H1 (cell line): Measurements from ENCODE around the gene UPF2. TPM values are rescaled to one million over a fixed set of nuclear protein-coding genes. Genes with fewer than 3 reads are reported as not detected.

Experiments used
- ASH2L ChIP-seq: fragments of 200-600, 300-600 bp; sonication (generic); IDR thresholded peaks from one replicate; pipeline ENCODE4 v1.7.1; 2017; ENCODE audit warnings: low read length
- ATF2 ChIP-seq: IDR thresholded peaks from 2 replicates; pipeline ENCODE4 v1.6.1; 2012; ENCODE audit warnings: low read length, inconsistent platforms
- BCL11A ChIP-seq, 2 experiments: IDR thresholded peaks; one replicate each; pipeline ENCODE4 v1.6.1; 2011; ENCODE audit warnings: low read depth in 2 of 2, low read length in 2 of 2, mild to moderate bottlenecking in 2 of 2
- CTCF ChIP-seq, 3 experiments: IDR thresholded peaks; 1 replicate in 2 of 3; 2 replicates in 1 of 3; pipeline versions ENCODE4 v1.5.1 to v1.6.1; 2011; ENCODE audit warnings: low read length in 3 of 3, mild to moderate bottlenecking in 3 of 3, inconsistent platforms in 2 of 3, low read depth in 1 of 3, moderate library complexity in 1 of 3; ENCODE audit not compliant: insufficient read depth in 1 of 3; ENCODE audit errors: control extremely low read depth in 1 of 3
- E2F6 ChIP-seq: IDR thresholded peaks from 2 replicates; pipeline ENCODE4 v1.6.1; 2012; ENCODE audit warnings: inconsistent platforms
- EGR1 ChIP-seq: IDR thresholded peaks from 2 replicates; pipeline ENCODE4 v1.6.1; 2011; ENCODE audit warnings: low read depth, low read length, borderline replicate concordance
- HDAC2 ChIP-seq, 2 experiments: fragments of 300-600 bp in 1 of 2; sonication (generic) in 1 of 2; IDR thresholded peaks; 2 replicates each; pipeline ENCODE4 v1.6.1; 2011 to 2012; ENCODE audit warnings: low read depth in 2 of 2, low read length in 2 of 2, mild to moderate bottlenecking in 2 of 2, moderate library complexity in 2 of 2, borderline replicate concordance in 1 of 2, inconsistent platforms in 1 of 2
- MAX ChIP-seq: IDR thresholded peaks from 2 replicates; pipeline ENCODE4 v1.6.1; 2012; ENCODE audit warnings: inconsistent platforms
- RAD21 ChIP-seq, 2 experiments: IDR thresholded peaks in 1 of 2; conservative IDR thresholded peaks in 1 of 2; 2 replicates each; pipeline ENCODE4 v1.6.1; 2011; ENCODE audit warnings: low read depth in 2 of 2, low read length in 2 of 2, improper control_type of control experiment in 1 of 2, inconsistent platforms in 1 of 2, mild to moderate bottlenecking in 1 of 2, moderate library complexity in 1 of 2
- RBBP5 ChIP-seq: IDR thresholded peaks from 2 replicates; pipeline ENCODE4 v1.7.1; 2012; ENCODE audit warnings: low read depth, mild to moderate bottlenecking, inconsistent platforms, low read length, moderate library complexity, borderline replicate concordance
- SAP30 ChIP-seq: fragments of 300-600 bp; sonication (generic); IDR thresholded peaks from 2 replicates; pipeline ENCODE4 v1.7.1; 2012; ENCODE audit warnings: low read length, moderate library complexity, mild to moderate bottlenecking, inconsistent platforms; ENCODE audit not compliant: insufficient read depth, insufficient replicate concordance
- SIN3A ChIP-seq, 2 experiments: IDR thresholded peaks in 1 of 2; conservative IDR thresholded peaks in 1 of 2; 2 replicates each; pipeline ENCODE4 v1.6.1; 2011 to 2012; ENCODE audit warnings: low read length in 2 of 2, improper control_type of control experiment in 1 of 2, low read depth in 1 of 2, mild to moderate bottlenecking in 1 of 2
- SP1 ChIP-seq: IDR thresholded peaks from 2 replicates; pipeline ENCODE4 v1.6.1; 2011; ENCODE audit warnings: low read depth, low read length
- polyA plus RNA-seq, 7 experiments: library from polyadenylated mRNA; depleted of rRNA in 3 of 7; stranded (reverse) in 5 of 7; unstranded in 2 of 7; fragments of >200 nt in 5 of 7; fragments of 200-250 nt in 2 of 7; gene quantifications; 1 replicate in 5 of 7; 2 replicates in 1 of 7; 4 replicates in 1 of 7; pipeline versions ENCODE4 v1.2.1 to v1.2.3, GENCODE V29; 2011 to 2013; ENCODE audit warnings: missing spikeins in 2 of 7, mixed read lengths in 2 of 7
- total RNA-seq: library from RNA; stranded (reverse); fragmentation: NEBNext Ultra II Directional; extraction: Animal tissue kit (Norgen Biotek cat#: 25700); gene quantifications from 2 replicates; pipeline ENCODE4 v1.2.1, GENCODE V29; 2021

UPF2 gene
- total and polyA plus RNA-seq, 2 of the 8 experiments (the other 6 are each of a cell fraction or from before 2014, with no cell fraction given) = 6.2 to 32.8 TPM

GRCh38 chr10:11874568-11875493 is 167.8 kb downstream of the UPF2 start (continued):
- TF ChIP-seq HDAC2 (IDR thresholded peaks at IDR 0.05; ENCODE audit: borderline replicate concordance in 1 of 2, low read depth in 2 of 2, low read length in 2 of 2) = peak in 1 of 2 experiments; percentile 85; a peak in 1 of 4 replicates
- TF ChIP-seq EGR1 = 0 out of 2 replicates have a peak, but pooled peaks have one; percentile 8
- peak; percentile 88 for TF ChIP-seq SAP30
- TF ChIP-seq ASH2L = peak; percentile 96
- peak; percentile 77; the same call in 1 of the 2 replicates for TF ChIP-seq RBBP5
- TF ChIP-seq RAD21 (IDR thresholded peaks at IDR 0.05 in 1 of 2, conservative IDR thresholded peaks at IDR 0.05 in 1 of 2; ENCODE audit: low read depth in 2 of 2, low read length in 2 of 2) = peak; percentile 15 to 31; a peak in 3 of 4 replicates
- TF ChIP-seq E2F6 = peak; percentile 82
- TF ChIP-seq ATF2 = 0 out of 2 replicates have a peak, but pooled peaks have one; percentile 20
- peak; percentile 98 for TF ChIP-seq MAX
- TF ChIP-seq CTCF (IDR thresholded peaks at IDR 0.05; ENCODE audit: control extremely low read depth in 1 of 3, insufficient read depth in 1 of 3, low read depth in 1 of 3, low read length in 3 of 3) = peak in 1 of 3 experiments; percentile 16; a peak in 1 of 4 replicates
- TF ChIP-seq BCL11A (IDR thresholded peaks at IDR 0.05; ENCODE audit: low read depth in 2 of 2, low read length in 2 of 2) = no peak
- peak; percentile 3 to 89; a peak in 2 of 4 replicates for TF ChIP-seq SIN3A (conservative IDR thresholded peaks at IDR 0.05 in 1 of 2, IDR thresholded peaks at IDR 0.05 in 1 of 2; ENCODE audit: low read depth in 1 of 2, low read length in 2 of 2)
- peak; percentile 89 for TF ChIP-seq SP1
